Trophoblast cell (in vitro differentiated cells and primary cell): ENCODE measurements around the gene TAC3.

Source experiments
- DNase-seq, 2 donors: peaks; one replicate each; pipeline ENCODE4 v3.0.0-alpha.2; 2016
- H2AFZ ChIP-seq: 2 replicates; pipeline ENCODE4 v1.6.1; 2013; ENCODE audit warnings: low read length, moderate library complexity, mild to moderate bottlenecking; ENCODE audit not compliant: insufficient read depth, poor library complexity
- H2AK5ac ChIP-seq: 2 replicates; pipeline ENCODE4 v1.6.1; 2013; ENCODE audit warnings: mild to moderate bottlenecking, low read length
- H2BK120ac ChIP-seq: 2 replicates; pipeline ENCODE4 v1.6.1; 2013; ENCODE audit warnings: low read length, mild to moderate bottlenecking, moderate library complexity; ENCODE audit not compliant: insufficient read depth, poor library complexity
- H2BK12ac ChIP-seq: 2 replicates; pipeline ENCODE4 v1.6.1; 2013; ENCODE audit warnings: mild to moderate bottlenecking, low read length, moderate library complexity
- H2BK5ac ChIP-seq: 2 replicates; pipeline ENCODE4 v1.6.1; 2013; ENCODE audit warnings: low read length, low read depth, moderate library complexity, mild to moderate bottlenecking; ENCODE audit not compliant: poor library complexity
- H3K14ac ChIP-seq: 2 replicates; pipeline ENCODE4 v1.6.1; 2013; ENCODE audit warnings: mild to moderate bottlenecking, low read length
- H3K18ac ChIP-seq: 2 replicates; pipeline ENCODE4 v1.6.1; 2013; ENCODE audit warnings: mild to moderate bottlenecking, low read length
- H3K23ac ChIP-seq: 2 replicates; pipeline ENCODE4 v1.6.1; 2013; ENCODE audit warnings: low read length
- H3K27ac ChIP-seq: 2 replicates; pipeline ENCODE4 v1.5.1; 2013; ENCODE audit warnings: low read depth, mild to moderate bottlenecking, inconsistent platforms, low read length, moderate library complexity
- H3K27me3 ChIP-seq: 2 replicates; pipeline ENCODE4 v1.6.1; 2013; ENCODE audit warnings: inconsistent platforms, mild to moderate bottlenecking, low read length, moderate library complexity; ENCODE audit not compliant: insufficient read depth
- H3K36me3 ChIP-seq, 2 experiments: 1 replicate in 1 of 2; 2 replicates in 1 of 2; pipeline ENCODE4 v1.6.1; 2013; ENCODE audit warnings: low read length in 2 of 2, mild to moderate bottlenecking in 2 of 2, moderate library complexity in 1 of 2; ENCODE audit not compliant: insufficient read depth in 2 of 2, control insufficient read depth in 1 of 2
- H3K4ac ChIP-seq: 2 replicates; pipeline ENCODE4 v1.6.1; 2013; ENCODE audit warnings: low read depth, mild to moderate bottlenecking, low read length, moderate library complexity
- H3K4me1 ChIP-seq, 2 experiments: 1 replicate in 1 of 2; 2 replicates in 1 of 2; pipeline ENCODE4 v1.6.1; 2013; ENCODE audit warnings: low read length in 2 of 2, mild to moderate bottlenecking in 2 of 2, moderate library complexity in 1 of 2; ENCODE audit not compliant: insufficient read depth in 2 of 2, control insufficient read depth in 1 of 2
- H3K4me2 ChIP-seq: 2 replicates; pipeline ENCODE4 v1.6.1; 2013; ENCODE audit warnings: inconsistent platforms, mild to moderate bottlenecking, low read length, moderate library complexity
- H3K4me3 ChIP-seq: 2 replicates; pipeline ENCODE4 v1.5.1; 2013; ENCODE audit warnings: mild to moderate bottlenecking, low read depth, low read length, inconsistent platforms
- H3K79me1 ChIP-seq: one replicate; pipeline ENCODE4 v1.6.1; 2013; ENCODE audit warnings: low read length
- H3K79me2 ChIP-seq: 2 replicates; pipeline ENCODE4 v1.6.1; 2013; ENCODE audit warnings: low read length, mild to moderate bottlenecking; ENCODE audit not compliant: control insufficient read depth, insufficient read depth, poor library complexity
- H3K9ac ChIP-seq: 2 replicates; pipeline ENCODE4 v1.6.1; 2013; ENCODE audit warnings: mild to moderate bottlenecking, low read length
- H3K9me3 ChIP-seq: 2 replicates; pipeline ENCODE4 v1.6.1; 2013; ENCODE audit warnings: low read depth, mild to moderate bottlenecking, control low read depth, inconsistent platforms, low read length; ENCODE audit not compliant: insufficient read depth
- H4K12ac ChIP-seq: 2 replicates; pipeline ENCODE4 v1.6.1; 2013; ENCODE audit warnings: low read depth, mild to moderate bottlenecking, low read length, moderate library complexity
- H4K8ac ChIP-seq: 2 replicates; pipeline ENCODE4 v1.6.1; 2013; ENCODE audit warnings: low read depth, mild to moderate bottlenecking, low read length, moderate library complexity
- H4K91ac ChIP-seq: one replicate; pipeline ENCODE4 v1.6.1; 2013; ENCODE audit warnings: low read depth, mild to moderate bottlenecking, low read length, moderate library complexity
- WGBS: extraction: QIAGEN DNeasy Blood & Tissue Kit; methylation state at CpG from one replicate; pipeline ENCODE4 v1.1.7; 2013; ENCODE audit warnings: missing lambda C conversion rate; ENCODE audit not compliant: insufficient read length, insufficient coverage; ENCODE audit errors: extremely low coverage; 5-methylcytosine and 5-hydroxymethylcytosine counted together

TAC3 gene

GRCh38 chr12:57003395-57003794 is 12.9 kb downstream of the TAC3 start:
- Histone ChIP-seq H3K9ac (no peak overlapping the region), H4K91ac (no peak overlapping the region), H3K79me1 (peaks cover 5% of the 10 kb centered on the region), H3K23ac (no peak overlapping the region), H2BK12ac (no peak overlapping the region), H3K4me2 (no peak overlapping the region), H3K4me3 (no peak overlapping the region), H2BK120ac (no peak overlapping the region), H3K36me3 (peaks cover 29 to 37% of the 10 kb centered on the region in 2 experiments), H3K4me1 (peaks cover 8 to 9% of the 10 kb centered on the region in 2 experiments), H3K9me3 (no peaks in the 10 kb centered on the region), H3K18ac (no peak overlapping the region), H2BK5ac (no peak overlapping the region), H2AK5ac (no peak overlapping the region), H3K27me3 (no peaks in the 10 kb centered on the region), H3K27ac (no peak overlapping the region), H2AFZ (no peak overlapping the region), H4K8ac (no peak overlapping the region), H3K79me2 (peaks cover 6% of the 10 kb centered on the region), H3K14ac (no peak overlapping the region), H4K12ac (no peak overlapping the region), H3K4ac (no peak overlapping the region)
- no CpG with 5 or more reads among the region's 13 CpGs for whole genome bisulfite sequencing
- DNase-seq = no peak

DNA sequence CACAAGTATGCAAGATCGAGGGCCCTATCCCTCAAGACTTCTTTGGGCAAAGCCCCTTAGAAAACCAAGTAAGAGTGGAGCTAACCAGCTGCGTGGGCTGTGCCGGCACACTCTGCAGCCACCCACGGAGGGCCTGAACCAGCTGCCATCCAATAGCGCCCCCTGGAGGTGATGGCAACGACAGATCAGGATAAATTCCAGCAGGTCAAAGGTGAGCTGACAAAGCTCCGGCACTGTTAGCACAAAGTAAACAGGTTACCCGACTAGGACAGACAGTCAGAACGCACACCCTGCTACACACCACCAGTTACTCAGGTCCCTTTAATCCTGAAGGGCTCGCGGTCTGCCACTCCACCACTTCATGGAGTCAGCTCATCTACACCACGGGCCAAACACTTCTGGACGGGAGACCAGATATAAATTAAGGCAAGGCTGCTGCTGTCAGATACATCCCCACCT is 14.9 kb downstream of the TAC3 start:
- H3K4me2 ChIP-seq = no peak overlapping the region
- H3K14ac ChIP-seq = no peak overlapping the region
- no peaks in the 10 kb centered on the region for H3K9me3 ChIP-seq
- peaks cover 6 to 9% of the 10 kb centered on the region in 2 experiments for H3K4me1 ChIP-seq
- H3K4ac ChIP-seq = no peak overlapping the region
- WGBS = no CpG with 5 or more reads among the region's 13 CpGs
- DNase-seq = peak; percentile 50 to 84
- no peak overlapping the region for H3K9ac ChIP-seq
- H3K27me3 ChIP-seq = no peaks in the 10 kb centered on the region
- no peak overlapping the region for H2BK5ac ChIP-seq
- H2AFZ ChIP-seq = no peak overlapping the region
- no peak overlapping the region for H4K91ac ChIP-seq
- no peak overlapping the region for H4K8ac ChIP-seq
- no peak overlapping the region for H3K4me3 ChIP-seq
- H3K79me1 ChIP-seq = peaks cover 5% of the 10 kb centered on the region
- no peak overlapping the region for H2BK120ac ChIP-seq
- no peak overlapping the region for H2AK5ac ChIP-seq
- no peak overlapping the region for H4K12ac ChIP-seq
- peaks cover 29 to 40% of the 10 kb centered on the region in 2 experiments for H3K36me3 ChIP-seq
- no peak overlapping the region for H3K23ac ChIP-seq
- no peak overlapping the region for H3K18ac ChIP-seq
- peaks cover 6% of the 10 kb centered on the region for H3K79me2 ChIP-seq
- H3K27ac ChIP-seq = no peak overlapping the region
- H2BK12ac ChIP-seq = no peak overlapping the region

- H2BK120ac ChIP-seq = no peak overlapping the region
- no peak overlapping the region for H4K91ac ChIP-seq
- no peak overlapping the region for H4K12ac ChIP-seq
- H2BK12ac ChIP-seq = no peak overlapping the region
- H2AFZ ChIP-seq = no peak overlapping the region
- no peak overlapping the region for H3K4ac ChIP-seq
- no peaks in the 10 kb centered on the region for H3K27me3 ChIP-seq
- H3K79me1 ChIP-seq = no peaks in the 10 kb centered on the region
- H4K8ac ChIP-seq = no peak overlapping the region
- H3K9me3 ChIP-seq = peaks cover 3% of the 10 kb centered on the region
- H3K27ac ChIP-seq = no peak overlapping the region
- H3K14ac ChIP-seq = no peak overlapping the region
- H3K4me1 ChIP-seq = peaks cover 6 to 9% of the 10 kb centered on the region in 2 experiments
- H3K18ac ChIP-seq = no peak overlapping the region
- H3K4me3 ChIP-seq = no peak overlapping the region
- H2BK5ac ChIP-seq = no peak overlapping the region
- H3K79me2 ChIP-seq = no peaks in the 10 kb centered on the region
- H3K23ac ChIP-seq = no peak overlapping the region
- no peak overlapping the region for H2AK5ac ChIP-seq
- H3K36me3 ChIP-seq = peaks cover 29 to 40% of the 10 kb centered on the region in 2 experiments
- no peak overlapping the region for H3K9ac ChIP-seq
- no peak for DNase-seq
- no CpG with 5 or more reads among the region's 1 CpG for WGBS
- no peak overlapping the region for H3K4me2 ChIP-seq
Measured at GRCh38 chr12:57000393-57000792, 15.9 kb downstream of the TAC3 start.

- H2BK120ac ChIP-seq = no peak overlapping the region
- H3K9ac ChIP-seq = no peak overlapping the region
- no peak overlapping the region for H3K4me2 ChIP-seq
- H3K4ac ChIP-seq = no peak overlapping the region
- no peak for DNase-seq
- no peaks in the 10 kb centered on the region for H3K79me1 ChIP-seq
- H3K79me2 ChIP-seq = no peaks in the 10 kb centered on the region
- no peak overlapping the region for H4K91ac ChIP-seq
- no peak overlapping the region for H2BK5ac ChIP-seq
- no peak overlapping the region for H2AFZ ChIP-seq
- no peak overlapping the region for H3K14ac ChIP-seq
- H2BK12ac ChIP-seq = no peak overlapping the region
- peaks cover 26 to 37% of the 10 kb centered on the region in 2 experiments for H3K36me3 ChIP-seq
- H3K23ac ChIP-seq = no peak overlapping the region
- no peak overlapping the region for H4K12ac ChIP-seq
- H3K4me3 ChIP-seq = no peak overlapping the region
- H3K4me1 ChIP-seq = peaks cover 6 to 9% of the 10 kb centered on the region in 2 experiments
- H3K18ac ChIP-seq = no peak overlapping the region
- H3K27ac ChIP-seq = no peak overlapping the region
- H3K9me3 ChIP-seq = peaks cover 6% of the 10 kb centered on the region
- H3K27me3 ChIP-seq = no peaks in the 10 kb centered on the region
- H4K8ac ChIP-seq = no peak overlapping the region
- no CpG with 5 or more reads among the region's 4 CpGs for WGBS
- no peak overlapping the region for H2AK5ac ChIP-seq
Measured at GRCh38 chr12:56999456-56999855, 16.9 kb downstream of the TAC3 start.
